ENCODE data around the gene NFAM1.

NFAM1 gene

DNA sequence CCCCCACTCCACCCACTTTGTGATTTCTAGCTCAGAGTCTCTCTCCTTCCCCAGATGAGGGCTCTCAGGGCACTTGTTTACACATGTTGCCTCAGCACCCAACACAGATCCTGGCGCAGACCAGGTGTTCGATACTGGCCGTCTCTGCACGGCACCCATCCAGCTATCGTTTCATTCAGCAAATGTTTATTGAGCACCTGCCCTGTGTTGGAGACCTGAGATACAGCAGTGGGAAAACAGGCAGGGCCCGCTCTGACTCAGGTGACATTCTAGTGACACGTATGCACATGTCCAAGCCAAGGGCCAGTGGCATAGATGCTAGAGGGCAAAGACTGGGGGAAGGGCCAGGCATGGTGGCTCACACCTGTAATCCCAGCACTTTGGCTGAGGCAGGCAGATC lies 71.9 kb downstream of the NFAM1 start:
- no peak for DNase-seq (ENCODE audit: low read depth, low spot score)

DNA sequence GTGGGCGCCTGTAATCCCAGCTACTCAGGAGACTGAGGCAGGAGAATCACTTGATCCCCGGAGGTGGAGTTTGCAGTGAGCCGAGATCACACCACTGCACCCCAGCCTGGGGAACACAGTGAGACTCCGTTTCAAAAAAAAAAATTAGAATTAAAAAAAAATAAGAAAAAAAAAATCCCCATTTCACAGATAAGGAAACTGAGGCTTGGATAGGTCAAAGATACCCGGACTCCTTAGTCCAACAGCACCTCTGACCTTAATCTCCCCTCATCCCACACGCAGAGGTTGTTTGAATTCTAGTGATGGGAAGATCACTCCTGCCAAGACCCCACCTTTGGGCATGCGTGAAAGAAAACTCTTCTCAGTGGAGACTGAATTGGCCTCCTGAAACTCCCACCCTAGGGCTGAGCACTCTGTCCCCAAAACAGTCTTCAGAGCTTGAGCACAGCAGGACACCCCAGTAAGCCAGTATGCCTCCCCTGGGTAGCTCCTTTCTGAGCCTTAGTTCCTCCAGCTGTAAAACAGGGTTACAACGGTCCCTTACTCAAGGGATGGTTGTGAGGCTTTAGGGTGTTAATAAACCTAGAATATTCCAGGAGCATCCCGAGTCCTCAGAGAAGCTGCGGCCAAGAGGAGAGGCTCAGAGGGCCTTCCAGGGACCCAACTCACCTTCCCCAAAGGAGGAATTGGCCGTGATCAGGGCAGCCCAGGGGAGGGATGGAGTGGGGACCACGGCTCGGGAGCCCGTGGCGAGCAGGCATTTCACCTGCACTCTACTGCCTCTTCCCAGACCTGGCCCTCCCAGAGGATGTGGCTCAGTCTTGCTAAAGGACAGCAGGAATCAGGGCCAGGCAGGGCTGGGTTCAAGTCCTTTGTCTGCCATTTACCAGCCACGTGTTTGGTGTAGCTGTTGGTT lies 73.3 kb downstream of the NFAM1 start:
- DNase-seq (ENCODE audit: low read depth, low spot score): no peak

DNA sequence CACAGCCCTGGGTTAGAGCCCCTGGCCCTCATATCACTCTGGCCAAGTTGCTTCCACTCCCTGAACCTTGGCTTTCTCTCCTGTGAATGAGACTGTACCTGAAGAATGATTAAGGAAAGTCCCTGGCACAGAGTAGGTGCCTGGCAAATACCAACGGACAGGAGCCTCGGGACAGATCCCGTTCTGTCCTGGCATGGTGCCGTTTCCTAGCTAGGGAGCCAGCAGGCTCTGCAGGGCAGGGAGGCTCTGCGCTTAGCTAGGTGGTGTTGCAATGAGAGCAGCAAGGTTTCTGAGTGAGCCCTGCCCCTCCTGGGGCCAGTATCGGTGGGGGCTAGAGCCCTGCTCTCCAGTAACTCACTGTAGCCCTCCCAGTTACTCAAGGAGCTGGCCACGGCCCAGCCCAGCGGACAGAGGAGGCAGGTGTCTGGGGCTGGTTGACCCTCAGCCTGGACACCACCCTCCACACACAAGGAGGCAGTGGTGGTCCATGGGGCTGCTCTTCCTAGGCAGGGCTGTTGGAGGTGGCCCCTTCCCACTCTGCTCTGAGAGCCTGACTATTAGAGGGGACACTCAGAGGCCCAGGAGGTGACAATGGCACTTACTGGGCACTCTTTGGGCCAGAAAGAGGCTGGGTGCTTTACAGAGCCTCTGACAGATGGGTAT lies 74.4 kb downstream of the NFAM1 start:
- no peak for DNase-seq (ENCODE audit: low read depth, low spot score)

DNA sequence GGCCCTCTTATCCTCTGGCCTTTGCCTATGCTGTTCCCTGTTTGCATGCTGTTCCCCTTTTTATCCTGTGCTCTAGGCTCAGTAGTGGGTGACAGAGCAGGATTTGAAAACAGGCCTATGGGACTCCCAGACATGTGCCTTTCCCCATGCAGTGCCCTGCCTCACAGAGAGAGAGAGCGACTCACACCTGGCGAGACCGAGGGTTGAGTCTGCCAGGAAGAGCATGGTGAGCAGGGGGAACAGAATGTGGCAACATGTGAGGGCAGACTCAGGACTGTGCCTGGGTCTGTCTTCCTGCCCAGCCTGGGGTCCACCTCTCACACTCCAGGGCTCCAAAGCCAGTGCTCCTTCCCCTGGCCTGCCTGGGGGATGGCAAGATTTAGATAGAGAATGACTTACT lies 75.0 kb downstream of the NFAM1 start:
- DNase-seq (ENCODE audit: low read depth, low spot score): no peak

DNA sequence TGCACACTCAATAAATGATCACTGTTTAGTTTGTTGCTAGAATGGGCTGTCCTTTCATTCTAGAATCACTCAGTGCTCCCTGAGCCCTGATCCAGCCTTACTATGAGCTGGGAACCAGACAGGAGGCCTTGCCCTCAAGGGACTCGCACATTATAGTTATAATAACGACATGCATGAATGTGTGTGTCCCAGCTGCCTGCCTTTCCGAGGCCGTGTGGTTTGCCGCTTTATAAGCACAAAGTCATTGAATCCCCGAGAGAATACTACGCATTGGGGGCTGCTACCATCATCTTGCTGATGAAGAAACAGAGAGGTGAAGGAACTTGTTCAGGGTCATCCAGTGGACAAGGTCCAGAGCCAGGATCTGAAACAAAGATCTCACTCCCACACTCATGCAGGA lies 75.7 kb downstream of the NFAM1 start:
- DNase-seq (ENCODE audit: low read depth, low spot score): no peak

DNA sequence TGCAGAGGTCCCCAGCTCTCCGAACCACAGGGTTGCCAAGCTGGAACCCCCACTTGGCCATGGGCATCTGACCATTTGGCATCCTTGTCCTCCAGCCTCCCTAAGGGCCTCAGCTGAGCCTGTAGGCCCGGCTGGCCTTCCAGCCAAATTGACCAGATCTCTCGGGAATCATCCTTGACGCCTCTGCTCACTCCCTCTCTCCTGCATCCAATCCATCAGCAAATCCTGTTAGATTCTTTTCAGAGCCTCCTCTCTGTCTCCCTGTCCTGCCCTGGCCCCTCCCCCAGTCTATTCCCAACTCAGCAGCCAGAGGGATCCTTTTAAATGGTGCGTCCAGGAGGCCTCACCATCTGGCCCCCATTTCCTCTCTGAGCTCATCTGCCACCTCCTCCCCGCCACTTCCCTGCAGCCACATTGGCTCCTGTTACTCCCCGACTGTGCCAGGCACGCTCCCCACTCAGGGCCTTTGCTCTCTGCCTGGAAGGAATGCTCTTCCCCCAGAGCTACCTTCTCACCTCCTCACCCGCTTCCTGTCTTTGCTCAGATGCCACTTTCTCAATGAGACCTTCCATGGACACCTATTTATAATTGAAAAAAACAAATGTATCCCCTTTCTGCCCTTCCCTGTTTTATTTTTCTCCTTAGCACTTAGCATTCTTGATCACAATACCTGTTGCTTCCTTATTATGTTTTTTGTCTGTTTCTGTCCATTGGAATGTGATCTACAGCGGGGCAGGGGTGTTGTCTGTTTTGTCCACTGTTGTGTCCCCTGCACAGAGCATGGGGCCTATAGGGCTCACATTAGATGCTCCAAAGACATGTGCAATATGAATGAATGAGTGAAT lies 78.1 kb downstream of the NFAM1 start:
- DNase-seq (ENCODE audit: low read depth, low spot score): no peak

DNA sequence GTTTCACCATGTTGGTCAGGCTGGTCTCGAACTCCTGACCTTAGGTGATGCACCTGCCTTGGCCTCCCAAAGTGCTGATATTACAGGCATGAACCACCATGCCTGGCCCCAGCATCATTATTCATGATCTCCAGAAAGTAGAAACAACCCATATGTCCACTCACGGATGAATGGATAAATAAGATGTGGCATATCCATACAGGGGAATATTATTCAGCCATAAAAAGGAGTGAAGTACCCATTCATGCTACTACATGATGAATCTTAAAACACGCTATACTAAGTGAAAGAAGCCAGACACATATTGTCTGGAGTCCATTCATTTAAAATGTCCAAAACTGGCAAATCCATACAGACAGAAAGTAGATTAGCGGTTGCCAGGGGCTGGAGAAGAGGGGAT lies 81.8 kb downstream of the NFAM1 start:
- no peak for DNase-seq (ENCODE audit: low read depth, low spot score)

DNA sequence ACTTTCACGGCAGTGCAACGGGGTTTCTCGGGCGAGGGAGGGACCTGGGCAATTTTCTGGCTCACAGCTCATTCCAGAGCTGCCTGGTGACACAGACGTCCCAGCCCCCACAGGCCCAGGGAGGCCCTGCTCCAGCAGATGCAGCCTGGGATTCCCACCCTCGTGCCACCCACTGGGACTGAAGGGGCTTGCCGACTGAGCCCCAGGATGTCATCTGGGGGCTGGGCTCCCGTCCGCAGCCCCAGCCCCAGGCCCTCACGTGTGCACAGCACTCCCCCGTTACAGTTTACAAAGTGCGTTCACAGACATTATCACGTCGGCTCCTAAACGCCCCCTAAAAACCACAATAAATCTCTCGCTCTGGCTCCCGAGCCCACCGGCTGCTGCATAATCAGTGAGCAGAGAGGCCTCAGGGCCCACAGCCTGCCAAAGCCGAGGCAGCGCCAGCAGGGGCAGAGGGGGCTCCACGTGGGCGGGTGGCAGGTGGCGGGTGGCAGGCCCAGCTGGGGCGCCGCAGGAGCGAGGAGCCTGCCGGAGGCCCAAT lies 84.8 kb downstream of the NFAM1 start:
- DNase-seq (ENCODE audit: low read depth, low spot score): no peak

DNA sequence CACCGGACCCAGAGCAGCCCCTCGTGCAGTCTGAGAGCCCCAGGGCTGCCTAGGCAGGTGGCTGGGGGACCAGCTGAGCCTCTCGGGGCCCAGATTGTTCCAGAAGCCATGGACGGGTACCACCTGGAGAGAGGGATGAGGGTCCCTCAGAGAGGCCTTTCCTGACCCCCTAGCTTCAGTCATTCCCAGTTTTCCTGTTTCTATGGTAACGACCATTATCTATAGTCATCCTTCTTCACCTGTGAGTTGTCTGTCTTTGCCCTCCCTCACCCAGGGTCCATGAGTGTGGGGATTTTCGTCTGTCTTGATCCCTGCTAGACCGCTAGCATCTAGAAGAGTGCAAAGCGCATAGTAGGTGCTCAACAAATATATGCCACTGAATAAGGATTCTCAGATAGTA lies 85.5 kb downstream of the NFAM1 start:
- DNase-seq (ENCODE audit: low read depth, low spot score): no peak

DNA sequence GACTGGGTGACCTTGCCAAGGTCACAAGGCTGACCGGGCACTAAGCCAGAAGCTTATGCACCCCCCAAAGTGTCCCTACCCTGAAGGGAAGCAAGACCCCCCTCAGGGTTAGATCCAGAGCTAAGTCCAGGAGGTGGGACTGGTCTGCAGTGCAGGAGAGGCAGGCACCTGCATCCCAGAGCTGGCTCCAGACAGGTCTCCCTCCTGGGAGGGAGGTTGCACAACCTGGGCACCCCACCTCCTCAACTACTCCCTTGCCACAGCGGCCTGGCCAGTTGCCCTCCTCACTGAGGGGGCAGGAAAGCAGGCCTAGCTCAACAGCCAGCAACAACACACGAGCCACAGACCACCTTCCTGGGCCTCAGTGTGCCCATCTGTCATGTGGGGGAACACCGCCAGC lies 86.7 kb downstream of the NFAM1 start:
- DNase-seq (ENCODE audit: low read depth, low spot score): no peak

DNA sequence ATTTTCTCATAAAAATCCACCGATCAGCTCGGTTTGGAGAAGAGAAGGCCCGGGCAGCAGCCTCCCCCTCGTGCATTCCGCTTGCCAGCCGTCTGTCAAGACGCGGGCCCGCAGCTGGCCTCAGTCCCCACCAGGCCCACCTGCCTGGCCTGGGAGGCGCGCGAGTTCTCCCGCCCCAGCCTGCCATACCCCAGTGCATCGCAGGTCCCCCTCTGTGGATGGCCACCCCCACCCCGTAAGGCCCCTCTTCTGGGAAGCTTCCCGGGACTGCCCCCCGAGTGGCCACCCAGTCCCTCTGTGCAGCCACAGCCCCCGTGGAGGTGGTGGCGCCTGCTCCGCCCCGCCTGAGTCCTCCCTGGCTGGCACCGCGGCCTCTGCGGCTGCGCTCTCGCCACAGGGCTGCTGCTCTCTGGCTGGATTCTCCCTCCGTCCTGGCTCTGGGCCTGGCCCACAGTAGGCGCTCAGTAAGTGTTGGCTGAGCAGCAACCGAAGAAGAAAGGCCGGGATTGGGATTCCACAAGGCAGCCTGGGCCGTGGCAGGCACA lies 87.8 kb downstream of the NFAM1 start:
- DNase-seq (ENCODE audit: low read depth, low spot score): peak; percentile 25

DNA sequence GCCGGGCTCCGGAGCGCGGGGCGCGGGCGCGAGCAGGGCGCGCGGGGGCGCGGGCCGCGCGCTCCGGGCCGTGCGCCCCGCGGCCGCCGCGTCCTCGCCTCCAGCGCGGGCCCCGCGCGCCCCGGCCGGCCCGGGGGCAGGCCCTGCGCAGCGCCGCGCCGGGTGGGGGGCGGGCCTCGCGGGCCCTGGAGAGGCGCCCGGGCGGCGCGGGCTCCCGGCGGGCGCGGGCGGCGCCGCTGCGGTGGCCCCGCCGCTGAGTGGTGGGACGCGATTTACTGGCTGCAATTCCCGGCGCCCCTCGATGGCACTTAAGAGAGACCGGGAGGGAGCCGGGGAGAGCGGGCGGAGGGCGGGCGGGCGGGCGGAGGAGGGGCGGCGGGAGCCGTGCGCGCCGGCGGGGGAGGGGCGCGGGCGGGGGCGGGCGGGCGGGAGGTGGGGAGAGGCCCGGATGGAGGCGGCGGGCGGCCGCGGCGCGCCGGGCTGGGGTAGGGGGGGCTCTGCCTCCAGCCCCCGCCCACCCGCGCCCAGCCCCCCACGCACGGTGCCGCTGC lies 88.6 kb downstream of the NFAM1 start:
- DNase-seq (ENCODE audit: low read depth, low spot score): no peak

DNA sequence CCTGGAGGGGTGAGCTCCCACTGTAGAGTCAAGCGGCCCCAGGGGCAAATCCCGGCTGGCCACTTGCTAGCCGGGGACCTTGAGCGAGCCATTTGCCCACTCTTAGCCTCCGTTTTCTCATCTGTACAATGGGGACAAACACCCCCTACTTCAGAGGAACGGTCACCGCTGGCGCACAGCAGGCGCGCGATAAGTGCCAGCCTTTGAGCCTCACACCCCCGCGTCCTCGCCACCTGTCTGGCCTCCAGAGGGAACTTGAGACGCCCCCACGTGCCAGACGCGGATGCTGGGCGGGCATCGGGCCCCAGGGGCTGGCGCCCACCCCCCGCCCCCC lies 89.1 kb downstream of the NFAM1 start:
- no peak for DNase-seq (ENCODE audit: low read depth, low spot score)

DNA sequence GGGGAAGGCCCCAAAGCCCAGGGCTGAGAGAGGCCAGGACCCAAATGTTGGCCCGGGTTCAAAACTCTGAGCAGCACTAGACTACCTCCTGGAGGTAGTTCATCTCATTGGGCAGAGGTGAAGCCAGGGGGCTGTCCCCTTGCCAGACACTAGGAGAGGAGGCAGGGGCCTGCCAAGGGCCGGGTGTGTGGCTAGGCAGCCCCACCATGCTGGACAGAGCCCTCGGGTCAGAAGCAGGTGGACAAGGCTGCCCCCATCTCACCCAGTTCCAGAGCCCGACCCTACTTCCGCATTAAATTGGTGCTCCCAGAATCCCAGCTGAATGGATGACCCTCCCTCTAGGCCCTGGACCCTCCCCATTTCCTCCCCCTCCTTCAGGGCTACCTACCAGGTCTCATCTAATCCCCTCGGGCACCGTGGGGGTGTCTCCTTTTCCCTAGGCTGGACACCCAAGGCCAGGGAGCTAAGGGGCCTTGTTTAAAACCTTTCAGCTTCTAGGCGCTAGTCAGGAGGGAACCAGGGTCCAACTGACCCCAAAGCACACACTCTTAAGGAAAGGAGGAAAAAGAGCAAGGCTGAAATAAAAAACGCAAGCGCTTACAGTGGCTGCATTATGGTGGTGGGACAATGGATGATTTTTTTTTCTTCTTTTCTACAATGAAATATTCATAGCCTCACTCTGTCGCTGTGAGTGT lies 89.6 kb downstream of the NFAM1 start:
- no peak for DNase-seq (ENCODE audit: low read depth, low spot score)

DNA sequence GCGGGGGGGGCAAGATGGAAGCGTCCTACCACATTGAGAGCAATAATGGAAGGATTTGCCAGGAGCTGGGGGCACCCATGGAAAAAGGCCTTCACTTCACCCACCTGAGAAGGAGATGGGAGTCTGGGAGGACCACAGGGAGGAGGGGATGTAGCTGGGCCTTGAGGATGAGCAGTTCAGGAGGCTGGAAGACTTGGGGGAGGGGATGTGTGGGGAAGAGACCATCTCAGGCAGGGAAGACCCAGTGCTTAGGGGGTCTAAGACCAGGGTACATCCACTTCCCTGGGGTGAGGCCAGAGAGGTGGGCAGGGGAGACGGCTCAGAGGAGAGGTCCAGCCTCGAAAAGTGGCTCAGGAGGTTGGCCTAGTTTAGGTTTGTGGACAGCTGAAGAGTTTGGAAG lies 90.4 kb downstream of the NFAM1 start:
- DNase-seq (ENCODE audit: low read depth, low spot score): no peak

DNA sequence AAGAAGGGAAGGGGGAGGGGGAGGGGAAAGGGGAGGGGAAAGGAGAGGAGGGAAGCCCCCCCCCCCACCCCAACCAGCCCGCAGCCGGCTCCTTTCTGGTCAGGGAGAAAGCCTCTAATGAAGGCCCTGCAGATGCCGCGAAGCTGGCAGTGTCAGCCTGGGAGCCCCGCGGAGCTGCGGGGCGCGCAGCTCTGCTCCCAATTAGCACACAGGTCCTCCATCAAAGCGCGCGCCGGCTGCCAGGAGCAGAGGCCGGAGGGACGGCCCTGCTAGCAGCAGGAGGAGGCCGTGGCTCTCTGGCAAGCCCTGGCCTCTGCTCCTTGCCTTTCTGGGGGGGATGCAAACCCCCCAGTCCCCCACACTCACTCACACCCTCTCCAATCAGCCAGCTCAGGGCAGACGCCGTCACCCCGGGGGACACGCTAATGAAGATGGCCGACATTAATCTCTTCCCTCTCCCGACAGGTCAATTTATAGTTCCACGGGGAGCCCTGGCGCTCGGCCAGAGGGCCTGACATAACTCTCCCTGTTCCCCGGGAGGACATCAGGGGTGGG lies 91.3 kb downstream of the NFAM1 start:
- DNase-seq (ENCODE audit: low read depth, low spot score): no peak

DNA sequence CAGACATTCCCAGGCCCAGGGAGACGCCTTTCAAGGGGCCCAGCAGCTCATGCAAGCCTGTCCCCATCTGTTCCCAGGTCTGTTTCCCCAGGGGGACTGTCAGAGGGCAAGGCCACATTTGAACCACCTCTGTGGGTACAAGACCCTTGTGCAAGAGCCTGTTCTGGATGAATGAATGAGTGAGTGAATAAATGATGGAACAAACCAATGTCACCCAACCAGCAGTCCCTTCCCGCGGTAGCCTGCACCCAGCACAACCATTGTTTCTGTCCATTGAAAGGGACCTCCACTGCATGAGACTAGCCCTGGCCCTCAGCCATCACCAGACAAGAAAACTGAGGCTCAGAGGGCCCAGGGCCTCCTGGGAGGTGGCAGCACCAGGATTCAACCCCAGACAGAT lies 92.1 kb downstream of the NFAM1 start:
- DNase-seq (ENCODE audit: low read depth, low spot score): no peak

DNA sequence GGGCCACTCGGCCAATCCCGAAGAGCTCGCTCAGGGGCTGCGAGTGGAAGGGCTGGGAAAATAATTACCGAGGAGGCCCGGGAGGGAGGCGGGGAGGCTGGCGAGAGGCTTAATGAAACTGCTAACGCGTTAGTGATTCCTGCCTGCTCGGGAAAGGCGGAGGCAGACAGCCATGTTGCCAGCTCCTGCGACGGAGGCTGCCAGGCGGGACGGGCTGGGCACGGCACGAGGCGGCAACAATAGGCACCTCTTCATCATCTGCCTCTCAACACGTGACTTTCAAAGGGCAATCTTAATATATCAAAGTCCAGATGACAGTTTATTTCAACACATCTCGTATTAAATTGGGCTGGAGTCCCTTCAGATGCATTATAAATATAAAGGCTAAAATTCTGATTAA lies 93.7 kb downstream of the NFAM1 start:
- DNase-seq (ENCODE audit: low read depth, low spot score): no peak

DNA sequence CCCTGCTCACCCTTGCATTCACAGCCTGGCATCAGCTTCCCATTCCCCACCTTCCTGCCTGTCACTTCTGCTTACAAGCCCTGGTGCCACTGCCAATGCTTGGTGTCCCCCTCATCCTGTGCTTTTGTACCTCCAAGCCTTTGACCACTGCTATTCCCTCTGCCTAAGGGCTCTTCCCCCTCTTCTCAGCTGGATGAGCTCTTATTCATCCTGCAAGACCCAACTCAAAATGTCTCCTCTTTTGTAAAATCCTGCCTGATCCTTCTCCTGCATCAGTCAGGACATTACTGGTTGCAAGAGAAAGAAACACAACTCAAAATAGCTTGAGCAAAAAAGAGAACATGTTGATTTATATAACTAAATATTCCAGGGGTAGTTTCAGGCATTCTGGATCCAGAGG lies 94.8 kb downstream of the NFAM1 start:
- DNase-seq (ENCODE audit: low read depth, low spot score): no peak

DNA sequence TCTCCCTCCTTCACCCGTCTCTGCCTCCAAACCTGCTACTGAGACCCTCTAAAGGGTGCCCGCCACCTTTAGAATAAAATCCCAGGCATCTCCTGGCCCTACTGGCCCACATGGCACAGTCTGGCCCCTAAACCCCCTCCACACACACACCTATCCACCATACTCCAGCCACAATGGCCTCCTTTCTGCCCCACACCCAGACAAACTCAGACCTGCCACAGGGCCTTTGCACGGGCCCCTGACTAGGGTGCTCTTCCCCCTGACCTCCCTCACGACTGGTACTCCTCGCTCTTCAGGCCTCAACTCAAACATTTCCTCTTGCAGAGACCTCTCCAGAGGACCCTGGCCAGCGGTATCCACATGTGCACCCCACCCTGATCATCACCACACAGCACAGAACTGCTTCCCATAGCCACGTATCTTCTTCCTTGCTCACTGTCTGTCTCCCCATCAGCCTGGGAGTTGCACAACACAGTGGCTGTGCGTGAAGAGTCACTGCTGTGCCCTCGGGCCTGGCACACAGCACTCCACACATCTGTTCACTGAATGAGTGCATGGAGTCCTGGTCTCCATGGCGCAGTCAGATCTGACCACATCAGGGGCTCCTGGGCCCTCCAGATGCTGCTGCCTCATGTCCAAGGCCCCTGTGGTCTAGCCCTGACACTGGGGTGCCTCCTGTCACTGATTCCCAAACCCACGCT lies 95.5 kb downstream of the NFAM1 start:
- DNase-seq (ENCODE audit: low read depth, low spot score): no peak
